Epithelial cell of umbilical artery (primary cell): ENCODE measurements around the gene DLG2. TPM values are rescaled to one million over a fixed set of nuclear protein-coding genes. Genes with fewer than 3 reads are reported as not detected.

Source experiments
- total RNA-seq: library from RNA; depleted of rRNA; stranded (reverse); fragments of >200 nt; gene quantifications from 2 replicates; pipeline ENCODE4 v1.2.3, GENCODE V29; 2014

The DLG2 gene
- total RNA-seq, result 0.32 and 0.91 TPM in 2 replicates

GRCh38 chr11:85627332-85627997 lies at the start of gene DLG2:
Gene DLG2 (minus strand): TSS chr11:85627344.

GRCh38 chr11:85664615-85665481 lies 37.7 kb upstream of the DLG2 start, which contains the start of gene CREBZF:
Gene CREBZF (minus strand): TSS chr11:85665129. CDS start chr11:85664875, 254 bp downstream.

GRCh38 chr11:85647604-85648299 lies 20.6 kb upstream of the DLG2 start, which contains the start of gene TMEM126A:
Gene TMEM126A (plus strand): TSS chr11:85647967. CDS start chr11:85650256, 2,289 bp downstream.

GRCh38 chr11:85627998-85628770 lies 1.0 kb upstream of the DLG2 start, which contains the start of gene TMEM126B:
Gene TMEM126B (plus strand): TSS chr11:85628593. CDS start chr11:85628608, 15 bp downstream.

Other genes with a start within 250 kb of the DLG2 start
- gene TMEM126B, start 1.2 kb upstream of the DLG2 start, total RNA-seq, result 78.3 and 100 TPM in 2 replicates
- gene TMEM126A, start 20.6 kb upstream of the DLG2 start, total RNA-seq, result 58.5 and 78.1 TPM in 2 replicates
- 28.6 and 48.9 TPM in 2 replicates for gene CREBZF, start 37.8 kb upstream of the DLG2 start, total RNA-seq
- not detected in 2 replicates for gene CCDC89, start 58.9 kb upstream of the DLG2 start, total RNA-seq
- gene SYTL2, start 183.8 kb upstream of the DLG2 start, total RNA-seq, result 3.6 and 11.1 TPM in 2 replicates
- under 0.01 TPM in 1 of 2 replicates, not detected in the other for gene CCDC83, start 228.0 kb upstream of the DLG2 start, total RNA-seq